NB4 (cell line): Measurements from ENCODE around the gene TACC3.

Experiments used
- POLR2A ChIP-seq: IDR thresholded peaks from 2 replicates; pipeline ENCODE4 v1.6.1; 2011; ENCODE audit warnings: mild to moderate bottlenecking; ENCODE audit not compliant: insufficient read length; ENCODE audit errors: extremely low read depth
- TF ChIP-seq, protein P1 (sequence below): IDR thresholded peaks from one replicate; pipeline ENCODE4 v1.5.1; 2012; ENCODE audit warnings: low read depth, low read length
- TF ChIP-seq, protein P2 (sequence below): IDR thresholded peaks from 2 replicates; pipeline ENCODE4 v1.6.1; 2011; ENCODE audit warnings: low read depth, low read length

DNA sequence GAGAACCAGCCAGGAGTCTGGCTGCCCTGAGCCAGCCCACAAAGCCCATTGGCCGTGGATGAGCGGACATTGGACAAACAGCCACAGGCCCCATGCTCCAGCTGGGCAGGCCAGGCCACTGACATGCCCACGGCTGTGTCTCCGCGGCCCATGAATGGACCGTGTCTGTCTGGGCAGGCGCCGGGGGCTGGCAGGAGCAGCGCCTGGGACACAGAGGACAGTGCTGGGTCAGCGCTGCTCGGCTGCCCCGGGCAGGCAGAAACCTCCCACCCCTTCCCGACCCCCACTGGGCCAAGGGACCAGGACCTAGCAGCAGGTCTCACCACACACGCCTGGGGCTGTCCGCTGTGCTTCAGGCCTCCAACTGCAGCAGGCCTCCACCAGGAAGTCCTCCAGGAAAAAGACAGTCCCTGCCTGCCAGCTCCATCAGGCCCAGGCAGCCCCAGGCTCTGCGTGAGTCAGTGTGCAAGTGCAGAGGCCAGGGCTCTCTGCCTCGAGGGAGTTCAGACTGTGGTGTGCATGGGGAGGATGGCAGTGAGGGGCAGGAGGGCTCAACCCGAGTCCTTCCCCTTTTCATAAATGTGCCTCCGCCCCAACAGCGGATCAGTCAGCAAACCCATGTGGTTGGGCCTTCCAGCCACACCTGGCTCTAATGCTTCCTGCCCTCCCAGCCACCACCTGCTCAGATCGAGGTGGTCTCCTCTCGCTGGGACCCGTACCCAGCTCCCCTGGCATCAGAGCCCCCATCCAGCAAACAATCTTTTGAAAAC lies 54.6 kb downstream of the TACC3 start:
- TF ChIP-seq, protein P1, sequence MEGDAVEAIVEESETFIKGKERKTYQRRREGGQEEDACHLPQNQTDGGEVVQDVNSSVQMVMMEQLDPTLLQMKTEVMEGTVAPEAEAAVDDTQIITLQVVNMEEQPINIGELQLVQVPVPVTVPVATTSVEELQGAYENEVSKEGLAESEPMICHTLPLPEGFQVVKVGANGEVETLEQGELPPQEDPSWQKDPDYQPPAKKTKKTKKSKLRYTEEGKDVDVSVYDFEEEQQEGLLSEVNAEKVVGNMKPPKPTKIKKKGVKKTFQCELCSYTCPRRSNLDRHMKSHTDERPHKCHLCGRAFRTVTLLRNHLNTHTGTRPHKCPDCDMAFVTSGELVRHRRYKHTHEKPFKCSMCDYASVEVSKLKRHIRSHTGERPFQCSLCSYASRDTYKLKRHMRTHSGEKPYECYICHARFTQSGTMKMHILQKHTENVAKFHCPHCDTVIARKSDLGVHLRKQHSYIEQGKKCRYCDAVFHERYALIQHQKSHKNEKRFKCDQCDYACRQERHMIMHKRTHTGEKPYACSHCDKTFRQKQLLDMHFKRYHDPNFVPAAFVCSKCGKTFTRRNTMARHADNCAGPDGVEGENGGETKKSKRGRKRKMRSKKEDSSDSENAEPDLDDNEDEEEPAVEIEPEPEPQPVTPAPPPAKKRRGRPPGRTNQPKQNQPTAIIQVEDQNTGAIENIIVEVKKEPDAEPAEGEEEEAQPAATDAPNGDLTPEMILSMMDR = no peak
- TF ChIP-seq POLR2A = no peak
- TF ChIP-seq, protein P2, sequence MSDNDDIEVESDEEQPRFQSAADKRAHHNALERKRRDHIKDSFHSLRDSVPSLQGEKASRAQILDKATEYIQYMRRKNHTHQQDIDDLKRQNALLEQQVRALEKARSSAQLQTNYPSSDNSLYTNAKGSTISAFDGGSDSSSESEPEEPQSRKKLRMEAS = peak; percentile 74
